NT2/D1 (cell line): ENCODE data around the gene PHLDA1.

Source experiments
- DNase-seq: peaks from one replicate; pipeline ENCODE4 v3.0.0-alpha.2; 2011; ENCODE audit warnings: low read depth, low spot score
- H3K27me3 ChIP-seq: 2 replicates; pipeline ENCODE4 v1.6.0; 2011; ENCODE audit warnings: mild to moderate bottlenecking; ENCODE audit not compliant: insufficient read length, insufficient read depth
- H3K36me3 ChIP-seq: 2 replicates; pipeline ENCODE4 v1.6.1; 2011; ENCODE audit warnings: mild to moderate bottlenecking, low read length, mixed read lengths; ENCODE audit not compliant: insufficient read depth, insufficient read length
- H3K4me1 ChIP-seq: 2 replicates; pipeline ENCODE4 v1.5.1; 2011; ENCODE audit not compliant: insufficient read depth, insufficient read length
- H3K4me3 ChIP-seq: 2 replicates; pipeline ENCODE4 v1.5.1; 2011; ENCODE audit warnings: low read depth; ENCODE audit not compliant: insufficient read length
- H3K9ac ChIP-seq: 2 replicates; pipeline ENCODE4 v1.6.0; 2011; ENCODE audit warnings: low read depth; ENCODE audit not compliant: insufficient read length
- H3K9me3 ChIP-seq: 2 replicates; pipeline ENCODE4 v1.5.1; 2011; ENCODE audit warnings: mild to moderate bottlenecking, low read length; ENCODE audit not compliant: insufficient read depth
- SUZ12 ChIP-seq: IDR thresholded peaks from 2 replicates; pipeline ENCODE4 v1.6.1; 2011; ENCODE audit not compliant: insufficient read length, insufficient read depth; ENCODE audit errors: extremely low read depth
- YY1 ChIP-seq: IDR thresholded peaks from 2 replicates; pipeline ENCODE4 v1.6.1; 2011; ENCODE audit not compliant: insufficient read length, insufficient read depth
- ZNF274 ChIP-seq: IDR thresholded peaks from 2 replicates; pipeline ENCODE4 v1.6.1; 2011; ENCODE audit warnings: mild to moderate bottlenecking, low read depth, low read length

PHLDA1 gene

DNA sequence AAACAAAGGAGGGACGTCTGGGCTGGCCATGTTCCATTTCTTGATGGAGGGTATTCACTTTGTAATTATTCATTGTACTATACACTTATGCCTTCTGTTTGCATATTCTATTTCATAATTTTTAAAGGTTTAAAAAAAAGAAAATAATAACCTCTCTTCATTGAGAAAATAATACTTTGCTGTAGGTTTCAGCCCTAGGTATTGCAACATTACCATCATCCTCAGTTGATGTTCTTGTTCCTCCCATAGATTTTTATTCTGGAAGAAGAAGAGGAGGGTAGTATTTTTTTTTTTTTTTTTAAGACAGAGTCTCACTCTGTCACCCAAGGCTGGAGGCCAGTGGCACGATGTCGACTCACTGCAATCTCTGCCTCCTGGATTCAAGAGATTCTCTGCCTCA, 54.7 kb downstream of the PHLDA1 start:
- no peak overlapping the region for H3K4me3 ChIP-seq
- TF ChIP-seq ZNF274: no peak
- TF ChIP-seq SUZ12: no peak
- TF ChIP-seq YY1: no peak
- no peaks in the 10 kb centered on the region for H3K36me3 ChIP-seq
- no peaks in the 10 kb centered on the region for H3K27me3 ChIP-seq
- H3K9ac ChIP-seq: no peak overlapping the region
- no peak for DNase-seq
- no peaks in the 10 kb centered on the region for H3K4me1 ChIP-seq
- no peaks in the 10 kb centered on the region for H3K9me3 ChIP-seq

DNA sequence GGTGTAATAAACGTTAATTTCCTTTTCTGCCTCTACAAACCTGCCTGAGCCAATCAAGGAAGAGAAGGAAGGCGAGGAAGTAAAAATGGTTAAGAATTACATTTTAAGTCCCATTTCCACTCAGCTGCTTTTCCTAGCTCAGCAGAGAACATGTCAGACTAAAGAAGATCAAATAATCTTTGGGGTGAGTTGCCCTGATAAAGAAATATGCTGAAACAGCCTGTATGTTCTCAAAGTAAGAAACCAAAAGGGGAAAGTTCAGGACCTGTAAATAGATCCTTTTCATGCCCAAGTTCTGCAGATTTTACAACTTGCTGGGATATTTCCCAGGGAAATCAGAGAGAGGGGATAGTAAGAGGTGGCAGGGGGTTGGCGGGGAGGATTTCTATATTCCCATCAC, 55.5 kb downstream of the PHLDA1 start:
- Histone ChIP-seq H3K9ac (no peak overlapping the region), H3K9me3 (no peaks in the 10 kb centered on the region), H3K4me3 (no peak overlapping the region), H3K4me1 (no peaks in the 10 kb centered on the region), H3K36me3 (no peaks in the 10 kb centered on the region), H3K27me3 (no peaks in the 10 kb centered on the region)
- no peak for TF ChIP-seq YY1
- no peak for TF ChIP-seq SUZ12
- no peak for TF ChIP-seq ZNF274
- DNase-seq: no peak

GRCh38 chr12:75975702-75976101, 55.9 kb downstream of the PHLDA1 start:
- Histone ChIP-seq H3K9me3 (no peaks in the 10 kb centered on the region), H3K36me3 (no peaks in the 10 kb centered on the region), H3K4me1 (no peaks in the 10 kb centered on the region), H3K27me3 (no peaks in the 10 kb centered on the region), H3K4me3 (no peak overlapping the region), H3K9ac (no peak overlapping the region)
- DNase-seq: no peak
- TF ChIP-seq SUZ12 (no peak), YY1 (no peak), ZNF274 (no peak)
